Stomach smooth muscle (tissue), 2 donors: ENCODE data around the gene UBXN11.
A peak's percentile ranks its signal among the peaks of the same experiment; 100 is the strongest.

Experiments
- H3K27ac ChIP-seq: one replicate; pipeline ENCODE4 v1.7.0; 2013; ENCODE audit warnings: mild to moderate bottlenecking, low read length, inconsistent platforms
- H3K27me3 ChIP-seq, 2 donors: one replicate each; pipeline ENCODE4 v1.7.0; 2013; ENCODE audit warnings: low read length in 2 of 2; ENCODE audit not compliant: insufficient read depth in 2 of 2, control insufficient read depth in 1 of 2
- H3K36me3 ChIP-seq, 2 donors: one replicate each; pipeline ENCODE4 v1.7.0; 2013; ENCODE audit warnings: low read length in 2 of 2; ENCODE audit not compliant: control insufficient read depth in 2 of 2, insufficient read depth in 2 of 2
- H3K4me1 ChIP-seq: one replicate; pipeline ENCODE4 v1.7.0; 2013; ENCODE audit warnings: low read length; ENCODE audit not compliant: control insufficient read depth, insufficient read depth
- H3K4me3 ChIP-seq, 2 donors: one replicate each; pipeline ENCODE4 v1.7.0; 2013; ENCODE audit warnings: low read length in 2 of 2
- H3K9ac ChIP-seq, 2 donors: one replicate each; pipeline ENCODE4 v1.7.0; 2013; ENCODE audit warnings: low read length in 2 of 2, mild to moderate bottlenecking in 1 of 2
- H3K9me3 ChIP-seq, 2 donors: one replicate each; pipeline ENCODE4 v1.7.0; 2013; ENCODE audit warnings: low read length in 2 of 2; ENCODE audit not compliant: control insufficient read depth in 2 of 2
- donor health status: healthy.
- donor health status: Pancreatic carcinoma.

Gene UBXN11

GRCh38 chr1:26349877-26350244, 43.4 kb upstream of the UBXN11 start:
- Histone ChIP-seq H3K9ac (no peak overlapping the region), H3K4me3 (no peak overlapping the region)

GRCh38 chr1:26349188-26349876, 42.9 kb upstream of the UBXN11 start:
- Histone ChIP-seq H3K4me3 (no peak overlapping the region), H3K36me3 (no peaks in the 10 kb centered on the region), H3K9me3 (no peaks in the 10 kb centered on the region), H3K27me3 (peaks cover 0 to 6% of the 10 kb centered on the region in 2 donors), H3K27ac (no peak overlapping the region), H3K4me1 (no peaks in the 10 kb centered on the region), H3K9ac (no peak overlapping the region)

More at GRCh38 chr1:26349877-26350244, 43.4 kb upstream of the UBXN11 start:
- Histone ChIP-seq H3K36me3 (no peaks in the 10 kb centered on the region), H3K9me3 (no peaks in the 10 kb centered on the region), H3K4me1 (no peaks in the 10 kb centered on the region), H3K27me3 (peaks cover under 1 to 6% of the 10 kb centered on the region in 2 donors), H3K27ac (no peak overlapping the region)

DNA sequence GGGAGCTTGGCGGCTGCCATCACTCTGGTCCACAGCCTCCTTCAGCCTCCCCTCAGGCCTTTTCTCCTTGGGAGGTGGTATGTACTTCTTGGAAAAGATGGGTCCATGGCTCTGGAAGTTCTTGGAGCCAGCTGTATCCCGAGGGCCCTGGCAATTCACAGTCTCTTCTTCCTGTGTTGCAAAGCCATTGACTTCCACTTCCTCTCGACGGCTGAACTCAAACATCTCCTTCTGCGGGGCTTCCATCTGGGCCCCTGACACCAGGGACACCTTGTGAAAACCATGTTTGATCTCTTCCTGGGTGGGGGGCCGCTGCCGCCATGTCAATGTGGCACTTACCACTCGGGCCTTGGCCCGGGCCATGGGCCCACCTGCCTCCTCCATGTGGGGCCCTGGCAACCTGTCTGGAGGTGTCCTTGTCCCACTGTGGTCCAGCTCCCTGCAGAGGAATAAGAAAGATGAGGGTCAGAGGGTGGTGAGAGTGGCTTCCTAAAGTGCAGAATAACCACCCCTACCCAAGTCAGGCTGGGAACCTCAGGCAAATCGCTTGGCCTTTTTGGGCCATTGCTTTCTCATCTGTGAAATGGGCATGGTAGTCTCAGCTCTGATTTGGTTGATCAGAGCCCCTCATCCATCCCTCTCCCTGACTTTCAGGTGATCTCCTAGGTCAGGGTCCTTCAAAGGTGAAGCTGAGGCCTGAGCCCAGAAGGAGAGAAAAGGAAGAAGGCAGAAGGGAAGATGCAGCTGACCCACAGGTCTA, 40.0 kb upstream of the UBXN11 start:
- H3K27ac ChIP-seq = no peak overlapping the region
- H3K27me3 ChIP-seq = peaks cover 0 to 7% of the 10 kb centered on the region in 2 donors
- H3K9me3 ChIP-seq = no peaks in the 10 kb centered on the region
- no peaks in the 10 kb centered on the region for H3K36me3 ChIP-seq
- no peak overlapping the region for H3K4me3 ChIP-seq
- H3K9ac ChIP-seq = no peak overlapping the region
- H3K4me1 ChIP-seq = no peaks in the 10 kb centered on the region

DNA sequence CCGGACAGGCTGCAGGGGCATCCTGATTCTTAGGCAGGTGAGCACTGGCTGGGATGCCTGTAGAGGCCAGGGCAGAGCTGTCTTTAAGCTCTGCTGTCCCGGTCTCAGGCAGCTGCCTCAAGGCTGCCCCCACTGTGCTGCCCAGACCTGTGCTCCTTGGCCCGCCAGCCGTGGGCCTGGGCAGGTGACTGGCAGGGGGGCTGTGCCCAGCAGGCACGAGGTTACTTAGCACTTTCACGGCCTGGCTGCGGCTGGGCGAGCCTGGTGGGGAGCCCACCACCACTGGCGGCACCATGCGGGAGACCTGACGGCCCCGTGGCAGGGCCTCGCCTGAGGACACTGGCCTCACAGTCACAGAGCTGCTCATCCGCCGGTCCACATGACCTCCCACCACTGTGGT, 39.3 kb upstream of the UBXN11 start:
- no peaks in the 10 kb centered on the region for H3K9me3 ChIP-seq
- H3K4me3 ChIP-seq = no peak overlapping the region
- no peak overlapping the region for H3K27ac ChIP-seq
- no peak overlapping the region for H3K9ac ChIP-seq
- H3K36me3 ChIP-seq = no peaks in the 10 kb centered on the region
- peaks cover 0 to 5% of the 10 kb centered on the region in 2 donors for H3K27me3 ChIP-seq
- no peaks in the 10 kb centered on the region for H3K4me1 ChIP-seq

DNA sequence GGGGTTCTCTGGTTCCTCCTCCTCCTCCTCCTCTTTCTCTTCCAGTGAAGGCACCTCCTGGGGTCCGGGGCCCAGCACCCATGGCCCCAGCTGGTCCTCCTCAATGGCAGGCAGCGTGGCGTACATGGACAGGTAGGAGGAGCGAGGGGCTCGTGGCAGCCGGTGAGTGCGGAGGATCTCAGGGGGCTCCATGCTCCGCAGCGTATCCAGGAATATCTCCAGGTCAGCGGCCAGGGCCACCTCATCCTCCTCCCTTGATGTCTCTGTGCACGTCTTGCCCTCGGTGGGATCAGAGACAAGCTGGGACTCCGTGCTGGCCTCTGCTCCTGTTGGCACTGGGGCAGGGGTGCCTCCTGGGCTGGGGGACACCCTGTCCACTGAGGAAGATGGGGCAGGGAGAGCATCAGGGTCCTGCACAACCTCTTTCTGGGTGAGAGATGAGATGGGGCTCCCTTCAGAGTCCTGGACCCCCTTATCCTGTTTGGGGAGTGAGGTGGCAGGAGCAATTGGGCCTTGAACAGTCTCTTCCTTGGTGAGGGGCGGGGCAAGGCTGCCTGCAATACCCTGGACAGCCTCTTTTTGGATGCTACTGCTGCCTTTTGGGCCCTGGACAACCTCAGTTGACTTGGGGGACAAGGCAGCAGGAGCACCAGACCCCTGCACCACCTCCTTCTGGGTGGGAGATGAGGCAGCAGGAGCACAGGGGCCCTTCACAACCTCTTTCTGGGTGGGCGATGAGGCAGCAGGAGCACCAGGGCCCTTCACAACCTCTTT, 37.9 kb upstream of the UBXN11 start:
- Histone ChIP-seq H3K27ac (no peak overlapping the region), H3K4me3 (no peak overlapping the region), H3K9me3 (no peaks in the 10 kb centered on the region), H3K36me3 (no peaks in the 10 kb centered on the region), H3K4me1 (no peaks in the 10 kb centered on the region), H3K9ac (no peak overlapping the region), H3K27me3 (peaks cover 0 to 4% of the 10 kb centered on the region in 2 donors)

- H3K27ac ChIP-seq = no peak overlapping the region
- H3K4me3 ChIP-seq = no peak overlapping the region
- no peaks in the 10 kb centered on the region for H3K9me3 ChIP-seq
- peaks cover 13% of the 10 kb centered on the region for H3K4me1 ChIP-seq
- peaks cover 10 to 17% of the 10 kb centered on the region in 2 donors for H3K27me3 ChIP-seq
- no peak overlapping the region for H3K9ac ChIP-seq
- H3K36me3 ChIP-seq = no peaks in the 10 kb centered on the region
Measured at GRCh38 chr1:26340047-26340481, 33.6 kb upstream of the UBXN11 start.

GRCh38 chr1:26338670-26339069, 32.2 kb upstream of the UBXN11 start:
- peaks cover 13% of the 10 kb centered on the region for H3K4me1 ChIP-seq
- H3K36me3 ChIP-seq = no peaks in the 10 kb centered on the region
- no peak overlapping the region for H3K9ac ChIP-seq
- no peaks in the 10 kb centered on the region for H3K9me3 ChIP-seq
- no peak overlapping the region for H3K4me3 ChIP-seq
- H3K27ac ChIP-seq = no peak overlapping the region
- H3K27me3 ChIP-seq = peaks cover 19 to 26% of the 10 kb centered on the region in 2 donors

DNA sequence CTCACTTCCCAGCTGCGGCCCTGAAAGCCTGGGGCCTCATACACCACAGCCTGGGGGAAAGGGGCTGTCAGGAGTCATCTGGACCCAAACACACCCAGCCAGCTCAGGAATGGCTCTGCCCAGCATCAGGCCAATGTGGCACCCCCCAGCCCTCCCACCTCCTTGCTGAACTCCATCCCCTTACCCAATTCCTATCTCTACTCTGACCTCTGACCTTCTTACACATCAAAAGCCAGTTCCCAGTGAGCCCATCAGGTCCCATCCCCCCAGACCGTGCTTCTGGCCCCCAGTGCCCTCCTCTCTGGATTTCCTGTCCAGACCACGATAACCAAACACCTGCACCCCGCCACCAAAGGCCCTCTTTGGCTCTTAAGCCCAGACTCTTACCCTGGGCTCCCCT, 31.2 kb upstream of the UBXN11 start:
- Histone ChIP-seq H3K4me1 (peaks cover 13% of the 10 kb centered on the region), H3K27ac (no peak overlapping the region), H3K27me3 (peaks cover 17 to 29% of the 10 kb centered on the region in 2 donors), H3K9me3 (no peaks in the 10 kb centered on the region), H3K4me3 (no peak overlapping the region), H3K36me3 (no peaks in the 10 kb centered on the region), H3K9ac (no peak overlapping the region)

GRCh38 chr1:26337206-26337535, 30.7 kb upstream of the UBXN11 start:
- Histone ChIP-seq H3K4me1 (peaks cover 13% of the 10 kb centered on the region), H3K27ac (no peak overlapping the region), H3K27me3 (peaks cover 17 to 29% of the 10 kb centered on the region in 2 donors), H3K4me3 (no peak overlapping the region), H3K9ac (no peak overlapping the region), H3K36me3 (no peaks in the 10 kb centered on the region), H3K9me3 (no peaks in the 10 kb centered on the region)

GRCh38 chr1:26336477-26337205, 30.2 kb upstream of the UBXN11 start:
- no peak overlapping the region for H3K27ac ChIP-seq
- no peaks in the 10 kb centered on the region for H3K36me3 ChIP-seq
- peak overlapping the region; percentile 53 to 67 for H3K4me3 ChIP-seq
- H3K9ac ChIP-seq = no peak overlapping the region
- no peaks in the 10 kb centered on the region for H3K9me3 ChIP-seq
- peaks cover 13% of the 10 kb centered on the region for H3K4me1 ChIP-seq
- H3K27me3 ChIP-seq = peaks cover 18 to 29% of the 10 kb centered on the region in 2 donors
